NCI-H226 (cell line): ENCODE results near the gene KLHL3.
"Not testable (repeated sequence)": the region's sequence is repeated elsewhere in the genome, so short reads cannot be mapped to it uniquely, and the experiment has no call there.

Experiments used
- DNase-seq: peaks from one replicate; pipeline ENCODE4 v3.0.0-alpha.2; 2015

The KLHL3 gene

GRCh38 chr5:137665678-137666460 lies 70.0 kb downstream of the KLHL3 start:
- no peak for DNase-seq

- peak; percentile 40 for DNase-seq
These were observed 75.5 kb downstream of the KLHL3 start for GRCh38 chr5:137660349-137660817.

- DNase-seq, result no peak
These were observed 76.7 kb downstream of the KLHL3 start for GRCh38 chr5:137659209-137659608.

GRCh38 chr5:137658324-137658723 lies 77.6 kb downstream of the KLHL3 start:
- no peak for DNase-seq

- DNase-seq, result no peak
These were observed 78.8 kb downstream of the KLHL3 start for GRCh38 chr5:137657073-137657472.

- no peak for DNase-seq
These were observed 79.3 kb downstream of the KLHL3 start for GRCh38 chr5:137656558-137656957.

GRCh38 chr5:137651022-137651421 lies 84.9 kb downstream of the KLHL3 start:
- DNase-seq, result no peak

- DNase-seq, result no peak
These were observed 86.5 kb downstream of the KLHL3 start for GRCh38 chr5:137649228-137649935.

- DNase-seq, result no peak
These were observed 87.5 kb downstream of the KLHL3 start for GRCh38 chr5:137648361-137648760.

GRCh38 chr5:137647401-137647800 lies 88.5 kb downstream of the KLHL3 start:
- no peak for DNase-seq

- no peak for DNase-seq
These were observed 89.1 kb downstream of the KLHL3 start for GRCh38 chr5:137646761-137647160.

GRCh38 chr5:137643081-137643480 lies 92.8 kb downstream of the KLHL3 start:
- DNase-seq, result not testable (repeated sequence)

- DNase-seq, result no peak
These were observed 93.8 kb downstream of the KLHL3 start for GRCh38 chr5:137642091-137642490.

- no peak for DNase-seq
These were observed 94.7 kb downstream of the KLHL3 start for GRCh38 chr5:137641148-137641547.

GRCh38 chr5:137639645-137640044 lies 96.2 kb downstream of the KLHL3 start:
- DNase-seq, result no peak

GRCh38 chr5:137638841-137639240 lies 97.0 kb downstream of the KLHL3 start:
- DNase-seq, result no peak

- DNase-seq, result no peak
These were observed 98.8 kb downstream of the KLHL3 start for GRCh38 chr5:137636830-137637714.

- DNase-seq, result no peak
These were observed 99.8 kb downstream of the KLHL3 start for GRCh38 chr5:137636099-137636498.

GRCh38 chr5:137635521-137635921 lies 100.4 kb downstream of the KLHL3 start:
- DNase-seq, result no peak

GRCh38 chr5:137633896-137634295 lies 102.0 kb downstream of the KLHL3 start:
- DNase-seq, result no peak

- no peak for DNase-seq
These were observed 103.2 kb downstream of the KLHL3 start for GRCh38 chr5:137632716-137633115.

GRCh38 chr5:137631453-137631852 lies 104.4 kb downstream of the KLHL3 start:
- no peak for DNase-seq

GRCh38 chr5:137630972-137631370 lies 104.9 kb downstream of the KLHL3 start:
- no peak for DNase-seq
